B cell (primary cell): ENCODE data around the gene MOB3B. TPM values are rescaled to one million over a fixed set of nuclear protein-coding genes. Genes with fewer than 3 reads are reported as not detected.

Experiments used
- ATAC-seq: fragments of 200-7000 bp; cut with Tn5 transposase; one replicate; pipeline ENCODE4 v1.10.0; 2021; ENCODE audit warnings: low read depth, mild to moderate bottlenecking, moderate number of reproducible peaks, moderate library complexity
- CTCF ChIA-PET: fragments of 350-600 bp; sonication (Branson Sonifier 250); formaldehyde crosslinking; loops from one replicate; lab custom pipeline; 2021; ENCODE audit warnings: antibody characterized with exemption, inconsistent platforms; lab: Charles Lee
- POLR2A ChIA-PET: fragments of 350-600 bp; sonication (Branson Sonifier 250); formaldehyde crosslinking; loops from one replicate; lab custom pipeline; 2021; ENCODE audit warnings: antibody characterized with exemption; lab: Charles Lee
- DNase-seq: peaks from one replicate; pipeline ENCODE4 v3.0.0; 2013
- H2AFZ ChIP-seq: 2 replicates; pipeline ENCODE4 v1.6.1; 2012; ENCODE audit warnings: mild to moderate bottlenecking, low read depth, low read length; ENCODE audit not compliant: insufficient read depth, poor library complexity, severe bottlenecking
- H3K27ac ChIP-seq, 2 donors: 1 replicate in 1 of 2; 2 replicates in 1 of 2; pipeline ENCODE4 v1.5.1; 2012 to 2013; ENCODE audit warnings: low read length in 2 of 2, mild to moderate bottlenecking in 2 of 2, moderate library complexity in 1 of 2
- H3K27me3 ChIP-seq, 4 experiments: fragments of 200-600 bp in 1 of 4; sonication (generic) in 1 of 4; replicated peaks in 1 of 4; 1 replicate in 2 of 4; 2 replicates in 2 of 4; pipeline versions ENCODE4 v1.6.1 to v1.7.0; 2013 to 2016; ENCODE audit warnings: low read length in 3 of 4, mild to moderate bottlenecking in 2 of 4, mixed read lengths in 1 of 4, moderate library complexity in 1 of 4; ENCODE audit not compliant: insufficient read depth in 4 of 4, control insufficient read depth in 3 of 4; ENCODE audit errors: control extremely low read depth in 1 of 4
- H3K36me3 ChIP-seq, 2 experiments: replicated peaks in 1 of 2; 1 replicate in 1 of 2; 2 replicates in 1 of 2; pipeline versions ENCODE4 v1.6.1 to v1.7.1; 2013; ENCODE audit warnings: low read length in 1 of 2; ENCODE audit not compliant: insufficient read depth in 2 of 2, control insufficient read depth in 1 of 2; ENCODE audit errors: control extremely low read depth in 1 of 2, extremely low read depth in 1 of 2
- H3K4me1 ChIP-seq, 2 donors: fragments of 200-600 bp in 1 of 2; sonication (generic) in 1 of 2; 1 replicate in 1 of 2; 2 replicates in 1 of 2; pipeline versions ENCODE4 v1.5.1 to v1.6.1; 2013 to 2017; ENCODE audit warnings: low read length in 2 of 2; ENCODE audit not compliant: control insufficient read depth in 2 of 2, insufficient read depth in 2 of 2
- H3K4me2 ChIP-seq: replicated peaks from 2 replicates; pipeline ENCODE3; 2012; ENCODE audit warnings: mild to moderate bottlenecking, low read depth, low read length; ENCODE audit not compliant: poor library complexity, severe bottlenecking
- H3K4me3 ChIP-seq, 5 experiments: fragments of 200-600 bp in 1 of 5; sonication (generic) in 1 of 5; 1 replicate in 3 of 5; 2 replicates in 2 of 5; pipeline versions ENCODE4 v1.5.1 to v1.7.0; 2011 to 2016; ENCODE audit warnings: low read length in 4 of 5, mild to moderate bottlenecking in 4 of 5, low read depth in 2 of 5, control low read depth in 1 of 5, moderate library complexity in 1 of 5; ENCODE audit not compliant: insufficient read depth in 1 of 5; ENCODE audit errors: control extremely low read depth in 1 of 5, extremely low read depth in 1 of 5
- H3K79me2 ChIP-seq: fragments of 200-600 bp; sonication (generic); one replicate; pipeline ENCODE4 v1.6.0; 2016; ENCODE audit warnings: low read length; ENCODE audit not compliant: control insufficient read depth, insufficient read depth
- H3K9ac ChIP-seq: fragments of 200-600 bp; sonication (generic); 2 replicates; pipeline ENCODE4 v1.6.1; 2017; ENCODE audit warnings: mild to moderate bottlenecking, low read length, moderate library complexity
- H3K9me3 ChIP-seq, 3 donors: one replicate each; pipeline versions ENCODE4 v1.6.1 to v1.7.1; 2013; ENCODE audit warnings: low read length in 2 of 3; ENCODE audit not compliant: control insufficient read depth in 2 of 3, insufficient read depth in 1 of 3; ENCODE audit errors: control extremely low read depth in 1 of 3
- H4K20me1 ChIP-seq: 2 replicates; pipeline ENCODE4 v1.6.0; 2012; ENCODE audit warnings: mild to moderate bottlenecking, low read length; ENCODE audit not compliant: insufficient read depth, control insufficient read depth, poor library complexity, severe bottlenecking
- H3K27ac Mint-ChIP-seq: one replicate; pipeline ENCODE4 v1.8.0; 2021; ENCODE audit warnings: mixed read lengths
- H3K27me3 Mint-ChIP-seq: one replicate; pipeline ENCODE4 v1.8.0; 2021; ENCODE audit warnings: mixed read lengths
- H3K4me1 Mint-ChIP-seq: one replicate; pipeline ENCODE4 v1.8.0; 2021; ENCODE audit warnings: mixed read lengths
- H3K4me3 Mint-ChIP-seq: one replicate; pipeline ENCODE4 v1.8.0; 2021; ENCODE audit warnings: mixed read lengths
- H3K9me3 Mint-ChIP-seq: one replicate; pipeline ENCODE4 v1.8.0; 2022; ENCODE audit warnings: mixed read lengths; ENCODE audit not compliant: insufficient read depth
- CTCF ChIP-seq: fragments of 200-600 bp; IDR thresholded peaks from one replicate; pipeline ENCODE4 v1.8.0; 2022; ENCODE audit warnings: antibody characterized with exemption, mild to moderate bottlenecking
- EZH2 ChIP-seq: IDR thresholded peaks from 2 replicates; pipeline ENCODE4 v1.6.1; 2012; ENCODE audit warnings: borderline replicate concordance, low read depth, mild to moderate bottlenecking, moderate library complexity, low read length; ENCODE audit not compliant: insufficient read depth, poor library complexity, severe bottlenecking
- WGBS: methylation state at CpG from one replicate; pipeline ENCODE4 v1.1.5; 2013; ENCODE audit warnings: missing lambda C conversion rate; ENCODE audit not compliant: insufficient coverage; 5-methylcytosine and 5-hydroxymethylcytosine counted together
- intact Hi-C: fragments of 100-400 bp; cut with micrococcal nuclease; formaldehyde crosslinking; loops from one replicate; pipeline ENCODE4 v1.10.0; 2022
- polyA plus RNA-seq: library from polyadenylated mRNA; depleted of rRNA; stranded (reverse); fragments of >200 nt; gene quantifications from 2 replicates; pipeline ENCODE4 v1.2.3, GENCODE V29; 2012
- total RNA-seq, 2 donors: library from RNA; stranded (reverse); fragments of 120-200 nt in 1 of 2; gene quantifications; 1 replicate in 1 of 2; 2 replicates in 1 of 2; pipeline versions ENCODE4 v1.2.3 to v1.2.4, GENCODE V29; 2013 to 2022

Gene MOB3B
- total and polyA plus RNA-seq, 2 donors (not counting 1 experiment from before 2014, with no cell fraction given), result 7.3 to 7.9 TPM

GRCh38 chr9:27427272-27427643 lies 102.4 kb downstream of the MOB3B start:
- Mint-ChIP-seq H3K4me1 (peaks cover 63% of the 10 kb centered on the region), H3K27ac (no peak overlapping the region), H3K9me3 (no peaks in the 10 kb centered on the region), H3K4me3 (no peak overlapping the region), H3K27me3 (no peaks in the 10 kb centered on the region)
- no peak overlapping the region for H3K9ac ChIP-seq
- H3K4me3 ChIP-seq, result no peak overlapping the region
- WGBS, result 67% methylated on average over 2 of the region's 3 CpGs
- ChIA-PET POLR2A (no interaction called here), CTCF (interaction anchor here (1.2 kb wide), 1 partner anchor 18 kb away, joined by 3 read pairs; no protein-coding TSS in a partner anchor)
- no peaks in the 10 kb centered on the region for H3K9me3 ChIP-seq
- H3K27ac ChIP-seq, result no peak overlapping the region
- ATAC-seq (no peak), DNase-seq (no peak)
- H3K4me1 ChIP-seq, result peaks cover 26 to 27% of the 10 kb centered on the region in 2 donors
- H3K36me3 ChIP-seq, result no peaks in the 10 kb centered on the region
- H4K20me1 ChIP-seq, result no peaks in the 10 kb centered on the region
- H3K79me2 ChIP-seq, result peaks cover 79% of the 10 kb centered on the region
- intact Hi-C loops, result loop anchor here (2.0 kb wide), 1 partner anchor 14 kb away; no protein-coding TSS in a partner anchor
- no peaks in the 10 kb centered on the region for H3K27me3 ChIP-seq
- no peak for TF ChIP-seq CTCF
- TF ChIP-seq EZH2, result no peak
- no peak overlapping the region for H3K4me2 ChIP-seq
- H2AFZ ChIP-seq, result no peak overlapping the region

- Histone ChIP-seq H3K27ac (no peak overlapping the region), H4K20me1 (peaks cover 2% of the 10 kb centered on the region), H2AFZ (no peak overlapping the region), H3K9me3 (no peaks in the 10 kb centered on the region), H3K4me3 (no peak overlapping the region), H3K4me2 (peak overlapping the region; percentile 31), H3K79me2 (peaks cover 74% of the 10 kb centered on the region), H3K4me1 (peaks cover 25 to 26% of the 10 kb centered on the region in 2 donors), H3K27me3 (no peaks in the 10 kb centered on the region), H3K9ac (no peak overlapping the region), H3K36me3 (no peaks in the 10 kb centered on the region)
- WGBS, result 94% methylated on average over 4 of the region's 5 CpGs
- Mint-ChIP-seq H3K9me3 (no peaks in the 10 kb centered on the region), H3K27ac (peak overlapping the region; percentile 70), H3K4me3 (no peak overlapping the region), H3K4me1 (peaks cover 63% of the 10 kb centered on the region), H3K27me3 (no peaks in the 10 kb centered on the region)
- DNase-seq (no peak), ATAC-seq (no peak)
- ChIA-PET POLR2A (no interaction called here), CTCF (interaction anchor here (1.2 kb wide), 1 partner anchor 18 kb away, joined by 3 read pairs; no protein-coding TSS in a partner anchor)
- intact Hi-C loops, result loop anchor here (2.0 kb wide), 1 partner anchor 14 kb away; no protein-coding TSS in a partner anchor
- TF ChIP-seq CTCF, result no peak
- no peak for TF ChIP-seq EZH2
Observed at GRCh38 chr9:27426511-27427271, 102.9 kb downstream of the MOB3B start.
